HepG2 (cell line): Measurements from ENCODE around the gene FBXW2. TPM values are rescaled to one million over a fixed set of nuclear protein-coding genes. Genes with fewer than 3 reads are reported as not detected.

Experiments
- BCL6 ChIP-seq: IDR thresholded peaks from 2 replicates; pipeline ENCODE4 v1.6.1; 2016; ENCODE audit warnings: missing genetic modification reagents, missing compliant biosample characterization
- BORCS8-MEF2B ChIP-seq: sonication (generic); formaldehyde crosslinking; IDR thresholded peaks from 2 replicates; pipeline ENCODE4 v1.8.0; 2022; ENCODE audit warnings: mild to moderate bottlenecking, missing genetic modification reagents
- DBP ChIP-seq: sonication (generic); formaldehyde crosslinking; IDR thresholded peaks from 2 replicates; pipeline ENCODE4 v1.4.0; 2020; ENCODE audit warnings: missing genetic modification reagents; ENCODE audit errors: not compliant biosample characterization
- DMTF1 ChIP-seq: sonication (generic); formaldehyde crosslinking; IDR thresholded peaks from 2 replicates; pipeline ENCODE4 v1.4.0; 2020; ENCODE audit warnings: mild to moderate bottlenecking, missing genetic modification reagents
- E2F2 ChIP-seq: sonication (generic); formaldehyde crosslinking; IDR thresholded peaks from 2 replicates; pipeline ENCODE4 v1.4.0; 2020; ENCODE audit warnings: missing genetic modification reagents, borderline replicate concordance
- HMG20B ChIP-seq: conservative IDR thresholded peaks from 2 replicates; pipeline ENCODE4 v1.6.1; 2016; ENCODE audit warnings: missing genetic modification reagents, missing compliant biosample characterization
- HMGA1 ChIP-seq: sonication (generic); formaldehyde crosslinking; conservative IDR thresholded peaks from 2 replicates; pipeline ENCODE4 v1.4.0; 2020; ENCODE audit warnings: missing genetic modification reagents
- HNF4A ChIP-seq: sonication (generic); formaldehyde crosslinking; IDR thresholded peaks from 2 replicates; pipeline ENCODE4 v1.4.0; 2020; ENCODE audit warnings: missing genetic modification reagents
- HOXA3 ChIP-seq: sonication (generic); formaldehyde crosslinking; IDR thresholded peaks from 2 replicates; pipeline ENCODE4 v1.5.0; 2020; ENCODE audit warnings: missing genetic modification reagents
- MAFG ChIP-seq: sonication (generic); formaldehyde crosslinking; IDR thresholded peaks from 2 replicates; pipeline ENCODE4 v1.5.1; 2020; ENCODE audit warnings: mild to moderate bottlenecking, missing genetic modification reagents
- MYC ChIP-seq: sonication (generic); formaldehyde crosslinking; IDR thresholded peaks from 2 replicates; pipeline ENCODE4 v1.9.0; 2021; ENCODE audit warnings: missing genetic modification reagents, borderline replicate concordance
- RFX5 ChIP-seq: IDR thresholded peaks from 2 replicates; pipeline ENCODE4 v1.6.1; 2011; ENCODE audit warnings: low read depth, low read length, improper control_type of control experiment
- SMAD3 ChIP-seq: sonication (generic); formaldehyde crosslinking; IDR thresholded peaks from 2 replicates; pipeline ENCODE4 v1.4.0; 2020; ENCODE audit warnings: missing genetic modification reagents
- YEATS2 ChIP-seq: sonication (generic); formaldehyde crosslinking; IDR thresholded peaks from 2 replicates; pipeline ENCODE4 v1.4.0; 2020; ENCODE audit warnings: missing genetic modification reagents, borderline replicate concordance
- ZNF263 ChIP-seq: sonication (generic); formaldehyde crosslinking; IDR thresholded peaks from 2 replicates; pipeline ENCODE4 v1.4.0; 2020; ENCODE audit warnings: missing genetic modification reagents
- ZNF503 ChIP-seq: sonication (generic); formaldehyde crosslinking; IDR thresholded peaks from 2 replicates; pipeline ENCODE4 v1.4.0; 2020; ENCODE audit warnings: missing genetic modification reagents
- polyA plus RNA-seq, 8 experiments: library from polyadenylated mRNA; depleted of rRNA in 3 of 8; stranded (reverse) in 7 of 8; unstranded in 1 of 8; fragments of >200 nt; fragmentation: Illumina TruSeq in 4 of 8; extraction: Trizol in 4 of 8; gene quantifications; 2 replicates each; pipeline versions ENCODE4 v1.2.1 to v1.2.3, GENCODE V29; 2011 to 2016; ENCODE audit warnings: low read depth in 4 of 8, missing spikeins in 1 of 8, mixed read lengths in 1 of 8; ENCODE audit not compliant: insufficient read depth in 1 of 8
- total RNA-seq, 5 experiments: library from RNA; depleted of rRNA; stranded (reverse); fragments of >200 nt; fragmentation: Illumina TruSeq; extraction: Trizol; gene quantifications; 2 replicates each; pipeline ENCODE4 v1.2.3, GENCODE V29; 2016; ENCODE audit warnings: low read depth in 1 of 5
- TF ChIP-seq, protein P1 (sequence below): sonication (generic); formaldehyde crosslinking; IDR thresholded peaks from 2 replicates; pipeline ENCODE4 v1.5.1; 2020; ENCODE audit warnings: mild to moderate bottlenecking, missing genetic modification reagents, moderate library complexity
- TF ChIP-seq, protein P2 (sequence below): sonication (generic); formaldehyde crosslinking; IDR thresholded peaks from 2 replicates; pipeline ENCODE4 v1.8.1; 2023; ENCODE audit warnings: missing genetic modification reagents, mild to moderate bottlenecking, borderline replicate concordance
- TF ChIP-seq, protein P3 (sequence below): IDR thresholded peaks from 2 replicates; pipeline ENCODE4 v1.6.1; 2012; ENCODE audit warnings: low read depth, low read length, improper control_type of control experiment

Gene FBXW2
- total and polyA plus RNA-seq, 2 of the 13 experiments (the other 11 are each of a cell fraction or from before 2014, with no cell fraction given) = 35.4 to 43.1 TPM

DNA sequence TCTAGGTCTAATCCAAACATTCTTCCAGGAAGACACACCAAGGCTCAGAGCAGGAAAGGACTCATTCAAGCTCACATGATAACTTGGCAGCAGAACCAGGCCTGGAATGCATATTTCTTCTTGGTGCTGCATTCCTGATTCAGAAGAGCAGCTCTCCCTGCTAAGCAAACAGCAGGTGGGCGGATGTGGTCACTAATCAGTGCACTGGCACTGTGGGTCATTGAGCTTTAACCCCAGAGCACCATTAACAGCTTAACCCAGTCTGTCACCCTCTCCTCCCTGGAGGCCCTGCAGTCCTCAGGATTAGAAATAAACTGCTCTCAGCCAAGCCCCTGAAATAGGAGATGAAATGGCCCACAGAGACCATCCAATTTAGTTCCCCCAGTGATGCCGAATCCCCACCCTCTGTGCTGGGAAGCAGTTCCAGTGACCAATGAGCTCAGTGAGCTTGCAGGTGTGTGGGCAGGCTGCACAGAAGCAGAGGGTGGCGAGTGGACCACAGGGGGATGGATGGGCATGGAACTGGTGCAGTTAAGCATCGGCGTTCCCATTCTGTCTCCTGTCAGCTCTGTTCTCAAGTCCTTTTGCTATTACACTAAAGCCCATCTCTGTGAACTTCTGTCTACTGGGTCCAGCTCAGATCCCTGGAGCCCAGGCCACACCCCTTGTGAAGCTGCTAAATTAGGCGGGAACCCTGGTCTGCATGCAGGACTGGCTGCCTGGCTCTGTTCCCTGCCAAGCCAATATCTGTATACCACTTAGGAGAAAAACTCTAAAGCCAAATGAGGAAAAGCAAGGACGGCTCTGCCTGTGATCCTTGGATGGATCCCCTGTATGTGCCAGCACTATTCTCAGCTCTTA is 62.3 kb downstream of the FBXW2 start (continued):
- TF ChIP-seq ZNF263 (CRISPR knock-in tag) (peak; percentile 81), DBP (CRISPR knock-in tag) (no peak), MAFG (CRISPR knock-in tag) (no peak), HOXA3 (CRISPR knock-in tag) (peak; percentile 73), RFX5 (no peak), ZNF503 (CRISPR knock-in tag) (peak; percentile 35; the same call in 1 of the 2 replicates), BCL6 (CRISPR knock-in tag) (peak; percentile 83), E2F2 (CRISPR knock-in tag) (no peak), SMAD3 (CRISPR knock-in tag) (peak; percentile 42; the same call in 1 of the 2 replicates), HMG20B (CRISPR knock-in tag) (peak; percentile 99), DMTF1 (CRISPR knock-in tag) (no peak), BORCS8-MEF2B (CRISPR knock-in tag) (peak; percentile 41; the same call in 1 of the 2 replicates), MYC (CRISPR knock-in tag) (0 out of 2 replicates have a peak, but pooled peaks have one; percentile 41), HMGA1 (CRISPR knock-in tag) (no peak), HNF4A (CRISPR knock-in tag) (peak; percentile 97), YEATS2 (CRISPR knock-in tag) (peak; percentile 45; the same call in 1 of the 2 replicates)
- TF ChIP-seq, protein P1, sequence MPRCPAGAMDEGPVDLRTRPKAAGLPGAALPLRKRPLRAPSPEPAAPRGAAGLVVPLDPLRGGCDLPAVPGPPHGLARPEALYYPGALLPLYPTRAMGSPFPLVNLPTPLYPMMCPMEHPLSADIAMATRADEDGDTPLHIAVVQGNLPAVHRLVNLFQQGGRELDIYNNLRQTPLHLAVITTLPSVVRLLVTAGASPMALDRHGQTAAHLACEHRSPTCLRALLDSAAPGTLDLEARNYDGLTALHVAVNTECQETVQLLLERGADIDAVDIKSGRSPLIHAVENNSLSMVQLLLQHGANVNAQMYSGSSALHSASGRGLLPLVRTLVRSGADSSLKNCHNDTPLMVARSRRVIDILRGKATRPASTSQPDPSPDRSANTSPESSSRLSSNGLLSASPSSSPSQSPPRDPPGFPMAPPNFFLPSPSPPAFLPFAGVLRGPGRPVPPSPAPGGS (CRISPR knock-in tag) = no peak
- TF ChIP-seq, protein P2, sequence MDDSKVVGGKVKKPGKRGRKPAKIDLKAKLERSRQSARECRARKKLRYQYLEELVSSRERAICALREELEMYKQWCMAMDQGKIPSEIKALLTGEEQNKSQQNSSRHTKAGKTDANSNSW (CRISPR knock-in tag) = no peak
- TF ChIP-seq, protein P3, sequence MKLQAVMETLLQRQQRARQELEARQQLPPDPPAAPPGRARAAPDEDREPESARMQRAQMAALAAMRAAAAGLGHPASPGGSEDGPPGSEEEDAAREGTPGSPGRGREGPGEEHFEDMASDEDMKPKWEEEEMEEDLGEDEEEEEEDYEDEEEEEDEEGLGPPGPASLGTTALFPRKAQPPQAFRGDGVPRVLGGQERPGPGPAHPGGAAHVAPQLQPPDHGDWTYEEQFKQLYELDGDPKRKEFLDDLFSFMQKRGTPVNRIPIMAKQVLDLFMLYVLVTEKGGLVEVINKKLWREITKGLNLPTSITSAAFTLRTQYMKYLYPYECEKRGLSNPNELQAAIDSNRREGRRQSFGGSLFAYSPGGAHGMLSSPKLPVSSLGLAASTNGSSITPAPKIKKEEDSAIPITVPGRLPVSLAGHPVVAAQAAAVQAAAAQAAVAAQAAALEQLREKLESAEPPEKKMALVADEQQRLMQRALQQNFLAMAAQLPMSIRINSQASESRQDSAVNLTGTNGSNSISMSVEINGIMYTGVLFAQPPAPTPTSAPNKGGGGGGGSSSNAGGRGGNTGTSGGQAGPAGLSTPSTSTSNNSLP = peak; percentile 34; the same call in 1 of the 2 replicates
